MCF 10A (cell line): ENCODE results near the gene EPHB1. TPM values are rescaled to one million over a fixed set of nuclear protein-coding genes. Genes with fewer than 3 reads are reported as not detected.

ENCODE experiments used
- BruUV-seq: library from RNA; stranded (reverse); fragments of 400-500 nt; replicated peaks from 2 replicates; lab custom pipeline; 2021; lab: Mats Ljungman, UMichigan
- CTCF ChIA-PET: fragments of 300-600 bp; sonication (Branson Sonifier 250); formaldehyde crosslinking; extraction: SDS; loops from one replicate; lab custom pipeline; 2021; ENCODE audit warnings: antibody characterized with exemption, inconsistent platforms; lab: Yijun Ruan, JAX
- POLR2A ChIA-PET: fragments of 300-600, 350-650 bp; sonication (Branson Sonifier 250); formaldehyde crosslinking; extraction: SDS; loops from one replicate; lab custom pipeline; 2020; ENCODE audit warnings: antibody characterized with exemption, inconsistent platforms; lab: Yijun Ruan, JAX
- DNase-seq: peaks from one replicate; pipeline ENCODE4 v3.0.0-alpha.2; 2018; ENCODE audit not compliant: unreplicated experiment
- H3K27ac Mint-ChIP-seq: one replicate; pipeline ENCODE4 v1.8.0; 2022; ENCODE audit warnings: mild to moderate bottlenecking, low read depth, mixed read lengths; ENCODE audit not compliant: unreplicated experiment
- H3K27me3 Mint-ChIP-seq: one replicate; pipeline ENCODE4 v1.8.0; 2022; ENCODE audit warnings: mixed read lengths; ENCODE audit not compliant: insufficient read depth, unreplicated experiment
- H3K36me3 Mint-ChIP-seq: one replicate; pipeline ENCODE4 v1.8.0; 2022; ENCODE audit warnings: mild to moderate bottlenecking, moderate library complexity, mixed read lengths; ENCODE audit not compliant: insufficient read depth, unreplicated experiment
- H3K4me1 Mint-ChIP-seq: one replicate; pipeline ENCODE4 v1.8.0; 2022; ENCODE audit warnings: mixed read lengths; ENCODE audit not compliant: insufficient read depth, unreplicated experiment
- H3K4me3 Mint-ChIP-seq: one replicate; pipeline ENCODE4 v1.8.0; 2022; ENCODE audit warnings: mild to moderate bottlenecking, moderate library complexity, mixed read lengths; ENCODE audit not compliant: unreplicated experiment
- H3K9me3 Mint-ChIP-seq: one replicate; pipeline ENCODE4 v1.8.0; 2022; ENCODE audit warnings: mixed read lengths; ENCODE audit not compliant: unreplicated experiment
- intact Hi-C: fragments of 100-400 bp; cut with micrococcal nuclease; formaldehyde crosslinking; loops from 2 replicates; pipeline ENCODE4 v1.14.1; 2022
- total RNA-seq: library from RNA; stranded (reverse); gene quantifications from 2 replicates; pipeline ENCODE4 v1.2.3, GENCODE V29; 2022
- TF ChIP-seq, protein P1 (sequence below): fragments of 200-600 bp; IDR thresholded peaks from one replicate; pipeline ENCODE4 v1.8.0; 2022; ENCODE audit warnings: antibody characterized with exemption, mild to moderate bottlenecking; ENCODE audit not compliant: unreplicated experiment

The EPHB1 gene
- total RNA-seq, 1 experiment from 2014 or later = not detected

DNA sequence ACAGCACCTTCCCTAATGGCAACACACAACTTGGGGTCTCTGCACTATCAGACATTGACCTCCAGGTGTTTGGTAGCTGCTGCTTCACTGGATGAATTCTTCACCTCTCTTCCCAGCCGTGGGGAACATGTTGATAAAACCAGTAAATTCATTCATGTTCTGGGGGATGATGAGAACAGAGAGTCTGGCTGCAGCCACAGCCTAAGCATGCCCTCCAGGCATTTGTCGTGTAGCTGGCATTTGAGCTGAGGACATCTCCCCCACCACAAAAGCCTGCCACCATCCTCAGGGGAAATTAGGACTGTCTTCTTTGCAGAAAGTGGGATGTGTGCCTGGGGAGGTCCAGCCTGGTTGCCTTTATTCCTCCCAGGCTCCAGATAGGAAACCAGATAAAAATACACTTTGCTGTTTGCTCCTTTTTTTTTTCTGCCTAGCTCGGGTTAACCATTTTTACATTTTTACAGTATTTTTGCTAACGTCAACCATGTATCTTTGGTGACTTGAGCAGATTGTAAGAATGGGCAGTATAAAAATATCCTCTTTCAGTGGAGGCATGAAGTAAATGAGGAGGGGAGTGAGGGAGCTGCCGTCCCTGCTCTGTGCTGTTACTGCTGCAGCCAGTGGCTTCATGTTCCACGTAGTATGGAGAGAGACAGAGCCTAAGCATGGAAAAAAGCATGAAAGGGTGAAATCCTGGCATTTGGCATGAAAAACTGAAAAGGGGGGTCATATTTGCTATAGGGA, 444.0 kb downstream of the EPHB1 start:
- H3K27me3 Mint-ChIP-seq = no peaks in the 10 kb centered on the region
- no peak overlapping the region for H3K27ac Mint-ChIP-seq
- POLR2A ChIA-PET = no interaction called here
- BruUV-seq = no TSS peak
- peaks cover 24% of the 10 kb centered on the region for H3K9me3 Mint-ChIP-seq
- no peak overlapping the region for H3K4me3 Mint-ChIP-seq
- H3K4me1 Mint-ChIP-seq = no peaks in the 10 kb centered on the region
- no peaks in the 10 kb centered on the region for H3K36me3 Mint-ChIP-seq
- intact Hi-C loops = no loop called here
- TF ChIP-seq, protein P1, sequence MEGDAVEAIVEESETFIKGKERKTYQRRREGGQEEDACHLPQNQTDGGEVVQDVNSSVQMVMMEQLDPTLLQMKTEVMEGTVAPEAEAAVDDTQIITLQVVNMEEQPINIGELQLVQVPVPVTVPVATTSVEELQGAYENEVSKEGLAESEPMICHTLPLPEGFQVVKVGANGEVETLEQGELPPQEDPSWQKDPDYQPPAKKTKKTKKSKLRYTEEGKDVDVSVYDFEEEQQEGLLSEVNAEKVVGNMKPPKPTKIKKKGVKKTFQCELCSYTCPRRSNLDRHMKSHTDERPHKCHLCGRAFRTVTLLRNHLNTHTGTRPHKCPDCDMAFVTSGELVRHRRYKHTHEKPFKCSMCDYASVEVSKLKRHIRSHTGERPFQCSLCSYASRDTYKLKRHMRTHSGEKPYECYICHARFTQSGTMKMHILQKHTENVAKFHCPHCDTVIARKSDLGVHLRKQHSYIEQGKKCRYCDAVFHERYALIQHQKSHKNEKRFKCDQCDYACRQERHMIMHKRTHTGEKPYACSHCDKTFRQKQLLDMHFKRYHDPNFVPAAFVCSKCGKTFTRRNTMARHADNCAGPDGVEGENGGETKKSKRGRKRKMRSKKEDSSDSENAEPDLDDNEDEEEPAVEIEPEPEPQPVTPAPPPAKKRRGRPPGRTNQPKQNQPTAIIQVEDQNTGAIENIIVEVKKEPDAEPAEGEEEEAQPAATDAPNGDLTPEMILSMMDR = no peak
- CTCF ChIA-PET = no interaction called here
- no peak for DNase-seq

DNA sequence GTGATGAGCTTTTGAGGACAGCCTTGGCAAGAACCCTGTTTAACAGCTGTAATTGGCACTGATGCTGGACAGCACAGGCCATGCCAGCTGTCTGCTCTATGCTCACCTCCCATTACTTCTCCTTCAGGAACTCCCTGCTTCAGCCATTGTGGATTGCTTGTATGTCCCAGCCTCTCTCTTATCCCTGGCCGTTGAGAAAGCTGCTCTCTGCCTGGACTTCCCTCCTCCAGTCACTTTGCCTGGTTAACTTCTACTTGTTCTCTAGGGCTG, 444.5 kb downstream of the EPHB1 start:
- TF ChIP-seq, protein P1 = no peak
- H3K27me3 Mint-ChIP-seq = no peaks in the 10 kb centered on the region
- no peak overlapping the region for H3K4me3 Mint-ChIP-seq
- peaks cover 19% of the 10 kb centered on the region for H3K9me3 Mint-ChIP-seq
- no TSS peak for BruUV-seq
- no peaks in the 10 kb centered on the region for H3K4me1 Mint-ChIP-seq
- H3K27ac Mint-ChIP-seq = no peak overlapping the region
- DNase-seq = no peak
- H3K36me3 Mint-ChIP-seq = no peaks in the 10 kb centered on the region
- intact Hi-C loops = no loop called here
- ChIA-PET POLR2A (no interaction called here), CTCF (no interaction called here)

DNA sequence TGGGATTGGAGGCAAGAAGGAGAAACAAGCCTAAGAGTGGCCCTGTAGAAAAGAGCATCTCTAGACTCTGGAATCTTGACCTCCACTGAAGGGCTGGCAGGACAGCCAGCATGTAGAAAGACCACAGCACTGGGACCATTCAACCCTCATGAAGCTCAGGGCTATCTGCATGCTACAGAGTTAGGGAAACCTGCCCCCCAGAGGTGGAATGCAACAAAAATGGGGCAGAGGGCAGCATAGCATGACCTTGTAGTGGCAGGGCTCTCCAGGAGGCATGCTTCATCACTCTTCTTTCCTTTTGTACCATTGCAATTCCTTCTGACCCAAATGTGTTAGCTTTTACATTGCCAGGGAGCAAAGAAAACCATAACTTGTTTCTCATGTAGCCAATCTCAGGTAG, 445.4 kb downstream of the EPHB1 start:
- peaks cover 4% of the 10 kb centered on the region for H3K36me3 Mint-ChIP-seq
- peaks cover 23% of the 10 kb centered on the region for H3K9me3 Mint-ChIP-seq
- intact Hi-C loops = no loop called here
- H3K4me1 Mint-ChIP-seq = no peaks in the 10 kb centered on the region
- TF ChIP-seq, protein P1 = no peak
- H3K27ac Mint-ChIP-seq = no peak overlapping the region
- POLR2A ChIA-PET = no interaction called here
- H3K27me3 Mint-ChIP-seq = no peaks in the 10 kb centered on the region
- CTCF ChIA-PET = no interaction called here
- no TSS peak for BruUV-seq
- DNase-seq = no peak
- H3K4me3 Mint-ChIP-seq = no peak overlapping the region

DNA sequence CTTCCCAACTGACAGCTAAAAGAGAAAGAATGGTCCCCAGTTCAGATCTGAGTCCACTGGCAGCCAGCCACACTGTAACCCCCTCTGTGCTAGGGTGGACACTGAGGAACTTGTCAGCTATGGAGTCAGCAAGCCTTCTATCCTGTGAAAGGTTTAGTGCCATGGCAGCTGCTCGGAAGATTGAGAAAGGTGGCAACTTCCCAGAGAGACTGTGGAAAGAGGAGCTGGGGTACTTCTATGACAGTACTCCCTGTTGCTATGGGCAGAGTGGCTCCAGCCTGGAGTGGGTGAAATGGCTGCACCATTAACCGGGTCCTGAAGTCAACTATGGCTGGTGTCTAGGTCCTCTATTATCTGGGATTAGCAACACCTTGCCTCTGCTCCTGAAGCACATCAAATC, 447.2 kb downstream of the EPHB1 start:
- CTCF ChIA-PET = no interaction called here
- peaks cover 6% of the 10 kb centered on the region for H3K36me3 Mint-ChIP-seq
- BruUV-seq = no TSS peak
- POLR2A ChIA-PET = no interaction called here
- H3K4me3 Mint-ChIP-seq = no peak overlapping the region
- TF ChIP-seq, protein P1 = no peak
- no peak overlapping the region for H3K27ac Mint-ChIP-seq
- H3K9me3 Mint-ChIP-seq = peaks cover 22% of the 10 kb centered on the region
- H3K4me1 Mint-ChIP-seq = no peaks in the 10 kb centered on the region
- H3K27me3 Mint-ChIP-seq = no peaks in the 10 kb centered on the region
- no peak for DNase-seq
- intact Hi-C loops = no loop called here
